HepG2 (cell line): ENCODE results near the gene C1R. TPM values are rescaled to one million over a fixed set of nuclear protein-coding genes. Genes with fewer than 3 reads are reported as not detected.

Experiments
- RAD21 ChIP-seq: fragments of 450-650 bp; formaldehyde crosslinking; IDR thresholded peaks from 2 replicates; pipeline ENCODE4 v1.5.0; 2020; ENCODE audit warnings: mild to moderate bottlenecking
- ZNF407 ChIP-seq: sonication (generic); formaldehyde crosslinking; IDR thresholded peaks from one replicate; pipeline ENCODE4 v1.5.1; 2020; ENCODE audit warnings: mild to moderate bottlenecking, missing genetic modification reagents; ENCODE audit errors: not compliant biosample characterization
- ZNF598 ChIP-seq: sonication (generic); formaldehyde crosslinking; IDR thresholded peaks from 2 replicates; pipeline ENCODE4 v1.5.1; 2020; ENCODE audit warnings: mild to moderate bottlenecking, missing genetic modification reagents, borderline replicate concordance
- polyA plus RNA-seq, 8 experiments: library from polyadenylated mRNA; depleted of rRNA in 3 of 8; stranded (reverse) in 7 of 8; unstranded in 1 of 8; fragments of >200 nt; fragmentation: Illumina TruSeq in 4 of 8; extraction: Trizol in 4 of 8; gene quantifications; 2 replicates each; pipeline versions ENCODE4 v1.2.1 to v1.2.3, GENCODE V29; 2011 to 2016; ENCODE audit warnings: low read depth in 4 of 8, missing spikeins in 1 of 8, mixed read lengths in 1 of 8; ENCODE audit not compliant: insufficient read depth in 1 of 8
- total RNA-seq, 5 experiments: library from RNA; depleted of rRNA; stranded (reverse); fragments of >200 nt; fragmentation: Illumina TruSeq; extraction: Trizol; gene quantifications; 2 replicates each; pipeline ENCODE4 v1.2.3, GENCODE V29; 2016; ENCODE audit warnings: low read depth in 1 of 5

The C1R gene
- total and polyA plus RNA-seq, 2 of the 13 experiments (the other 11 are each of a cell fraction or from before 2014, with no cell fraction given) = 3.5 to 6.5 TPM

- peak; percentile 58 for TF ChIP-seq ZNF407 (CRISPR knock-in tag)
- TF ChIP-seq RAD21 = peak; percentile 68
- TF ChIP-seq ZNF598 (CRISPR knock-in tag) = 0 out of 2 replicates have a peak, but pooled peaks have one; percentile 17
Observed at GRCh38 chr12:7092229-7092985, at the start of gene C1R (continued).
